Left cardiac atrium (tissue), 2 donors: ENCODE data around the gene TSPAN14. TPM values are rescaled to one million over a fixed set of nuclear protein-coding genes. Genes with fewer than 3 reads are reported as not detected.

Experiments used
- total RNA-seq, 2 donors: library from RNA; stranded (reverse); fragmentation: NEBNext Ultra II Directional; extraction: Animal tissue kit (Norgen Biotek cat#: 25700); gene quantifications; one replicate each; pipeline ENCODE4 v1.2.1, GENCODE V29; 2021
- donor health status: DM: no; HTN: yes; CAD: no; lungs with severe emphysema.
- donor health status: DM: yes; HTN: yes; CAD: no.

Gene TSPAN14
- total RNA-seq, 2 donors from 2014 or later, result 44.3 to 51.0 TPM

Other genes starting within 250 kb of the TSPAN14 start
- 100 to 1,000 TPM; 327 to 413 TPM for gene ANXA11, start 248.8 kb upstream of the TSPAN14 start, total RNA-seq
- gene MAT1A, start 164.7 kb upstream of the TSPAN14 start, total RNA-seq, result under 1 TPM; 0.10 to 0.21 TPM
- gene DYDC1, start 97.6 kb upstream of the TSPAN14 start, total RNA-seq, result not detected
- gene DYDC2, start 97.5 kb upstream of the TSPAN14 start, total RNA-seq, result not detected
- gene PRXL2A, start 45.8 kb upstream of the TSPAN14 start, total RNA-seq, result 100 to 1,000 TPM; 112 to 120 TPM
- gene SH2D4B, start 83.6 kb downstream of the TSPAN14 start, total RNA-seq, result under 1 TPM in 1 of 2 donors, not detected in 1; 0.05 TPM